HFF-Myc (cell line): ENCODE measurements around the gene UGT8.

ENCODE experiments used
- DNase-seq: peaks from one replicate; pipeline ENCODE4 v3.0.0-alpha.2; 2011; ENCODE audit warnings: low read depth; ENCODE audit errors: extremely low read depth
- H3K4me3 ChIP-seq: replicated peaks from 2 replicates; pipeline ENCODE4 v1.5.1; 2011; ENCODE audit warnings: low read depth, mild to moderate bottlenecking, control low read depth, low read length
- TF ChIP-seq, protein P1 (sequence below): IDR thresholded peaks from 2 replicates; pipeline ENCODE4 v1.5.1; 2012; ENCODE audit warnings: mild to moderate bottlenecking, low read depth, low read length, control low read depth; ENCODE audit errors: missing control alignments

The UGT8 gene

DNA sequence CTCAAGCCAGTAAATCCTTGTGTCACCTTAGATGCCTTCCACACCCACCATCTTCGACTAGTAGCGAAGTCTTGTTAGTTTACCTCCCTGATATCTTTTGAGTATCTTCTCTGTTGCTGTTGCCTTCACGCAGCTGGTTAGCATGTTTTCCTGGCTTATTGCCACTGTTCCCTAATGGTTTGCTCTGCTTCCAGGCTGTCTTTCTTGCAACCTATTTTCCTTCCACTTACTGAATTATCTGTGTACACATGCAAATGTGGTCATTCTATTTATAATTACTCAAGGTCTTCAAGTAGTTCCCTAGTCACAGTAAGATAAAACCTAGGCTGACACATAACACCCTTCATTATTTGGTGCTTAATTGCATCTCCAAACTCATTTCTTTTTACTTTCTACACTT, 89.5 kb downstream of the UGT8 start:
- no peak overlapping the region for H3K4me3 ChIP-seq
- TF ChIP-seq, protein P1, sequence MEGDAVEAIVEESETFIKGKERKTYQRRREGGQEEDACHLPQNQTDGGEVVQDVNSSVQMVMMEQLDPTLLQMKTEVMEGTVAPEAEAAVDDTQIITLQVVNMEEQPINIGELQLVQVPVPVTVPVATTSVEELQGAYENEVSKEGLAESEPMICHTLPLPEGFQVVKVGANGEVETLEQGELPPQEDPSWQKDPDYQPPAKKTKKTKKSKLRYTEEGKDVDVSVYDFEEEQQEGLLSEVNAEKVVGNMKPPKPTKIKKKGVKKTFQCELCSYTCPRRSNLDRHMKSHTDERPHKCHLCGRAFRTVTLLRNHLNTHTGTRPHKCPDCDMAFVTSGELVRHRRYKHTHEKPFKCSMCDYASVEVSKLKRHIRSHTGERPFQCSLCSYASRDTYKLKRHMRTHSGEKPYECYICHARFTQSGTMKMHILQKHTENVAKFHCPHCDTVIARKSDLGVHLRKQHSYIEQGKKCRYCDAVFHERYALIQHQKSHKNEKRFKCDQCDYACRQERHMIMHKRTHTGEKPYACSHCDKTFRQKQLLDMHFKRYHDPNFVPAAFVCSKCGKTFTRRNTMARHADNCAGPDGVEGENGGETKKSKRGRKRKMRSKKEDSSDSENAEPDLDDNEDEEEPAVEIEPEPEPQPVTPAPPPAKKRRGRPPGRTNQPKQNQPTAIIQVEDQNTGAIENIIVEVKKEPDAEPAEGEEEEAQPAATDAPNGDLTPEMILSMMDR = no peak

GRCh38 chr4:114690571-114690970, 92.0 kb downstream of the UGT8 start:
- DNase-seq = no peak
- TF ChIP-seq, protein P1 = no peak
- H3K4me3 ChIP-seq = no peak overlapping the region

More for the DNA sequence above, 89.5 kb downstream of the UGT8 start:
- DNase-seq = no peak

DNA sequence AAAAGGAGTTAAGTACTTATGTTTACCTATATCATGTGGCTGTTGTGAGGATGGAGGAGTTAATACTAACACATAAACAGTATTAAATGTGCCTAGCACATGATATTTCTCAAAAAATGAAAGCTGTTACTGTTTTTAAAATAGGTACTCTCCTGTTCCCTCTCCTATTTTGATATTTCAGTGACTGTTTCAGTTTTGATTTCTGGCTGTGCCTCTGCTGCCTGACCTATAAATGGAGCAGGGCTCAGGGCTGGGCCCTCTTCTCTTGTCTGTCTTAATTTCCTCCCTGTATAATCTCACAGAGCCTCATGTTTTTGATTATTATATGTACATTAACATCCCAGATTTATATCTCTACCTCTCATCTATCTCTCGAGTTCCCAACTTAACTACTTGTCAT, 93.3 kb downstream of the UGT8 start:
- TF ChIP-seq, protein P1 = no peak
- no peak for DNase-seq
- H3K4me3 ChIP-seq = no peak overlapping the region

DNA sequence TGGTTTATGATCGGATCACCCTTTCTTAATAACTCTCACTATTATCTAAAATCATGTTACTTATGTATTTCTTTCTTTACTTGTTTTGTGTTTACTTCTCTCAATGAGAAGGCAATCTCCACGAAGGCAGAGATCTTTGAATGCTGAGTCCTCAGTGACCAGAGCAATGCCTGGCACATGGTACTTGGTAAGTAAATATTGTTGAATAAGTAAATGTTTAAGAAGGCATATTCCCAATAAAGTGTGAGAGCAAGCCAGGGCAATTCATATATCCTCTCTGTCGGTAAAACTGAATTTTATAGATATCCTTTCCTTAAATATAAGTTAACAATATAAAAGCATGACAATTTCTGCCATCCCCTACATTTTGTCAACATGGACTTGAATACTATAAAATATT, 94.4 kb downstream of the UGT8 start:
- no peak overlapping the region for H3K4me3 ChIP-seq
- TF ChIP-seq, protein P1 = no peak

DNA sequence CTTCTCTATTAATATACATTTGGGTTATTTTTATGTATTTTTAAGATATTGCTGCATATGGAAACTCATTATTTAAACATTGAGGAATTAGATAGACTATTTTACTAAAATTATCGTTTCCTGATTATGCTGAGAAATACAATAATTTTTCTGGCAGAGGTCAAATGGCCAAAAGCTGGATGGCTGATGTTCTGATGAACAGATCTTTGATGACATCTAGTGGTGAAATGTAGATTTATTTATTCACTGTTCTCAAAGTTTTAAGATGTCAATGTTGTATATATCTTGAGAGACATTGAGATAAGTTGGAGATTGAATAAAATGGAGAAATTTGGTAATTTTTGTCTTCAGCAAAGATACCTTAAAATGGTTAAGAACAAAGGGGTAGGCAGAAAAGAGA, 96.2 kb downstream of the UGT8 start:
- no peak overlapping the region for H3K4me3 ChIP-seq
- TF ChIP-seq, protein P1 = peak; percentile 24
- peak; percentile 3 for DNase-seq

More for the DNA sequence above, 94.4 kb downstream of the UGT8 start:
- no peak for DNase-seq

GRCh38 chr4:114698231-114698630, 99.6 kb downstream of the UGT8 start:
- TF ChIP-seq, protein P1 = no peak
- no peak for DNase-seq
- no peak overlapping the region for H3K4me3 ChIP-seq

DNA sequence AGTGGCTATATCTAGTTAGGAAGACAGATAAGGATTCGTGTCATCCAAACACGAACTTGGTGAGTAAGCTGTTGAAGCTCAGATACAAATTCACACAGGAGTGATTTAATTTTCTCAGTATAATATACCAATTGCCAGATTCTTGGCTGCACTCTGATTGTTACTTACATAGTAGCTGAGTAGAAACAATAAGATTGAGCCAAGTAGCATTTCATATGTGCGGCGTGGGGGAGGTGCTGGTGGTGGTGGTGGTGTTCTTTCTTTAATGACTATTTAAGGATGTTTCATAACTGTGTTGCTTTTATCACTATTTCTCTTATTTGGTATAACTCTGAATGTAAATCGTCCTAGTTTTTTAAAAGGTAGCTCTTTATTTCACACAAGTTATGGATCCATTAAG, 102.9 kb downstream of the UGT8 start:
- no peak for DNase-seq
- TF ChIP-seq, protein P1 = no peak
- no peak overlapping the region for H3K4me3 ChIP-seq
